Right cardiac atrium (tissue), 5 donors: ENCODE measurements around the gene CMTM3. TPM values are rescaled to one million over a fixed set of nuclear protein-coding genes. Genes with fewer than 3 reads are reported as not detected.

Experiments used
- polyA plus RNA-seq: library from polyadenylated mRNA; stranded (reverse); fragments of 200-250 nt; gene quantifications from one replicate; pipeline ENCODE4 v1.2.3, GENCODE V29; 2013
- total RNA-seq, 4 donors: library from RNA; stranded (reverse); fragmentation: NEBNext Ultra II Directional; extraction: Animal tissue kit (Norgen Biotek cat#: 25700); gene quantifications; one replicate each; pipeline ENCODE4 v1.2.1, GENCODE V29; 2021
- donor health status: healthy with polysubstance abuse.
- donor health status: DM: no; HTN: yes; CAD: no.
- donor health status: DM: no; HTN: no; CAD: no.
- donor health status: DM: no; HTN: yes; CAD: no; lungs with severe emphysema.
- donor health status: DM: yes; HTN: yes; CAD: no.

Gene CMTM3
- total and polyA plus RNA-seq, 5 donors, result 10.3 to 17.4 (median 13.5) TPM

Other genes with a start within 250 kb of the CMTM3 start
- gene CDH5, start 238.0 kb upstream of the CMTM3 start, total RNA-seq, result 10 to 100 TPM; 22.9 to 47.0 (median 40.9) TPM
- gene CDH5, start 238.0 kb upstream of the CMTM3 start, polyA plus RNA-seq, result 32.8 TPM
- 1 to 10 TPM in 3 of 4 donors, under 1 TPM in 1; 0.79 to 1.5 (median 1.2) TPM for gene BEAN1, start 177.4 kb upstream of the CMTM3 start, total RNA-seq
- gene BEAN1, start 177.4 kb upstream of the CMTM3 start, polyA plus RNA-seq, result 0.41 TPM
- 10 to 100 TPM; 23.6 to 25.6 (median 24.8) TPM for gene TK2, start 54.6 kb upstream of the CMTM3 start, total RNA-seq
- gene TK2, start 54.6 kb upstream of the CMTM3 start, polyA plus RNA-seq, result 18.2 TPM
- gene CKLF, start 52.1 kb upstream of the CMTM3 start, total RNA-seq, result 10 to 100 TPM in 3 of 4 donors, 1 to 10 TPM in 1; 8.9 to 19.0 (median 13.3) TPM
- gene CKLF, start 52.1 kb upstream of the CMTM3 start, polyA plus RNA-seq, result 17.7 TPM
- 1 to 10 TPM in 3 of 4 donors, under 1 TPM in 1; 0.82 to 2.6 (median 1.9) TPM for gene CMTM1, start 38.3 kb upstream of the CMTM3 start, total RNA-seq
- gene CMTM1, start 38.3 kb upstream of the CMTM3 start, polyA plus RNA-seq, result 0.14 TPM
- under 1 TPM in 1 of 4 donors, not detected in 3; 0.47 TPM for gene CMTM2, start 25.2 kb upstream of the CMTM3 start, total RNA-seq
- not detected for gene CMTM2, start 25.2 kb upstream of the CMTM3 start, polyA plus RNA-seq
- gene CMTM4, start 92.0 kb downstream of the CMTM3 start, total RNA-seq, result 10 to 100 TPM; 13.2 to 15.9 (median 14.6) TPM
- 7.9 TPM for gene CMTM4, start 92.0 kb downstream of the CMTM3 start, polyA plus RNA-seq
- gene DYNC1LI2, start 146.9 kb downstream of the CMTM3 start, total RNA-seq, result 100 to 1,000 TPM in 1 of 4 donors, 10 to 100 TPM in 3; 73.1 to 110 (median 94.2) TPM
- gene DYNC1LI2, start 146.9 kb downstream of the CMTM3 start, polyA plus RNA-seq, result 42.0 TPM
- under 1 TPM in 1 of 4 donors, not detected in 3; 0.22 TPM for gene TERB1, start 196.9 kb downstream of the CMTM3 start, total RNA-seq
- gene TERB1, start 196.9 kb downstream of the CMTM3 start, polyA plus RNA-seq, result not detected
- gene NAE1, start 226.3 kb downstream of the CMTM3 start, total RNA-seq, result 10 to 100 TPM; 30.9 to 35.6 (median 32.6) TPM
- gene NAE1, start 226.3 kb downstream of the CMTM3 start, polyA plus RNA-seq, result 26.2 TPM
- not detected for gene CA7, start 239.7 kb downstream of the CMTM3 start, total RNA-seq
- gene CA7, start 239.7 kb downstream of the CMTM3 start, polyA plus RNA-seq, result not detected